Vagina (tissue), 2 donors: ENCODE results near the gene TSR1. TPM values are rescaled to one million over a fixed set of nuclear protein-coding genes. Genes with fewer than 3 reads are reported as not detected.

ENCODE experiments used
- DNase-seq, 2 donors: peaks; one replicate each; pipeline ENCODE4 v3.0.0-alpha.2; 2017; ENCODE audit errors: extremely low spot score in 2 of 2
- H3K27ac ChIP-seq: fragments of 200-600 bp; sonication (generic); one replicate; pipeline ENCODE4 v1.5.1; 2019
- H3K27me3 ChIP-seq: fragments of 200-600 bp; sonication (generic); one replicate; pipeline ENCODE4 v1.5.1; 2019
- H3K36me3 ChIP-seq, 2 donors: fragments of 200-600 bp; sonication (generic); one replicate each; pipeline ENCODE4 v1.5.1; 2017 to 2019
- H3K4me1 ChIP-seq: fragments of 200-600 bp; sonication (generic); one replicate; pipeline ENCODE4 v1.5.1; 2019
- H3K4me3 ChIP-seq, 2 donors: fragments of 200-600 bp; sonication (generic); 1 replicate in 1 of 2; 2 replicates in 1 of 2; pipeline ENCODE4 v1.5.1; 2016 to 2019
- H3K9me3 ChIP-seq: fragments of 200-600 bp; sonication (generic); one replicate; pipeline ENCODE4 v1.5.1; 2019
- POLR2A ChIP-seq, 2 donors: fragments of 450-650 bp; IDR thresholded peaks; one replicate each; pipeline ENCODE4 v1.6.1; 2017; ENCODE audit warnings: antibody characterized with exemption in 2 of 2, mild to moderate bottlenecking in 2 of 2, moderate library complexity in 2 of 2
- POLR2AphosphoS5 ChIP-seq, 2 donors: sonication (generic); formaldehyde crosslinking; IDR thresholded peaks; one replicate each; pipeline ENCODE4 v1.9.0; 2017; ENCODE audit warnings: antibody characterized with exemption in 2 of 2, mild to moderate bottlenecking in 2 of 2, low read depth in 1 of 2; ENCODE audit not compliant: insufficient read depth in 1 of 2
- intact Hi-C: fragments of 100-400 bp; cut with DNase I; formaldehyde crosslinking; loops from one replicate; pipeline ENCODE4 v1.15.1; 2023
- total RNA-seq: library from RNA; depleted of rRNA; stranded (reverse); fragments of >200 nt; gene quantifications from one replicate; pipeline ENCODE4 v1.2.3, GENCODE V29; 2016
- TF ChIP-seq, protein P1 (sequence below), 3 experiments: fragments of 450-650 bp in 2 of 3; fragments of 200-600 bp in 1 of 3; sonication (generic) in 1 of 3; IDR thresholded peaks; one replicate each; pipeline ENCODE4 v1.5.1; 2017 to 2019; ENCODE audit warnings: antibody characterized with exemption in 3 of 3, mild to moderate bottlenecking in 2 of 3, moderate library complexity in 2 of 3

TSR1 gene
- total RNA-seq, 1 donor from 2014 or later, result 17.7 TPM

DNA sequence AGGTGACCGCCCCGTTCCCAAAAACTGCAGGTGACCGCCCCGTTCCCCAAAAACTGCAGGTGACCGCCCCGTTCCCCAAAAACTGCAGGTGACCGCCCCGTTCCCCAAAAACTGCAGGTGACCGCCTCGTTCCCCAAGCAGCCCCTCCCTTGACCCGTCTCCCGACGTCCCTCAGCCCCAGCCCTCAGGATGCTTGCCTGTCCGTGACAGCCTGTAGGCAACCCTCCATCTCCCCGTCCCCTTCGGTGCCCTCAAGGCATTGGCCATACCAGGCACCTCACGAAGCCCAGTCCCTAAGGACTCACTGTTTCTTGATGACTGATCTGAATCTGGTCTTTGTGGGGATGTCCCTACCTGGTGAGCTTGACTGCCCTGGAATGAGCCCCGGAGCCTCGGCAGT, 26.2 kb upstream of the TSR1 start:
- no peak for TF ChIP-seq POLR2AphosphoS5 (IDR thresholded peaks at IDR 0.05; ENCODE audit: insufficient read depth in 1 of 2, low read depth in 1 of 2)
- TF ChIP-seq, protein P1, sequence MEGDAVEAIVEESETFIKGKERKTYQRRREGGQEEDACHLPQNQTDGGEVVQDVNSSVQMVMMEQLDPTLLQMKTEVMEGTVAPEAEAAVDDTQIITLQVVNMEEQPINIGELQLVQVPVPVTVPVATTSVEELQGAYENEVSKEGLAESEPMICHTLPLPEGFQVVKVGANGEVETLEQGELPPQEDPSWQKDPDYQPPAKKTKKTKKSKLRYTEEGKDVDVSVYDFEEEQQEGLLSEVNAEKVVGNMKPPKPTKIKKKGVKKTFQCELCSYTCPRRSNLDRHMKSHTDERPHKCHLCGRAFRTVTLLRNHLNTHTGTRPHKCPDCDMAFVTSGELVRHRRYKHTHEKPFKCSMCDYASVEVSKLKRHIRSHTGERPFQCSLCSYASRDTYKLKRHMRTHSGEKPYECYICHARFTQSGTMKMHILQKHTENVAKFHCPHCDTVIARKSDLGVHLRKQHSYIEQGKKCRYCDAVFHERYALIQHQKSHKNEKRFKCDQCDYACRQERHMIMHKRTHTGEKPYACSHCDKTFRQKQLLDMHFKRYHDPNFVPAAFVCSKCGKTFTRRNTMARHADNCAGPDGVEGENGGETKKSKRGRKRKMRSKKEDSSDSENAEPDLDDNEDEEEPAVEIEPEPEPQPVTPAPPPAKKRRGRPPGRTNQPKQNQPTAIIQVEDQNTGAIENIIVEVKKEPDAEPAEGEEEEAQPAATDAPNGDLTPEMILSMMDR (IDR thresholded peaks at IDR 0.05), result no peak
- no peak for TF ChIP-seq POLR2A (IDR thresholded peaks at IDR 0.05)
- DNase-seq, result no peak
- intact Hi-C loops, result no loop called here
- H3K4me1 ChIP-seq, result peaks cover 6% of the 10 kb centered on the region
- no peaks in the 10 kb centered on the region for H3K27me3 ChIP-seq
- no peaks in the 10 kb centered on the region for H3K9me3 ChIP-seq
- H3K36me3 ChIP-seq, result peaks cover 0 to 23% of the 10 kb centered on the region in 2 donors
- H3K27ac ChIP-seq, result no peak overlapping the region
- H3K4me3 ChIP-seq, result no peak overlapping the region

DNA sequence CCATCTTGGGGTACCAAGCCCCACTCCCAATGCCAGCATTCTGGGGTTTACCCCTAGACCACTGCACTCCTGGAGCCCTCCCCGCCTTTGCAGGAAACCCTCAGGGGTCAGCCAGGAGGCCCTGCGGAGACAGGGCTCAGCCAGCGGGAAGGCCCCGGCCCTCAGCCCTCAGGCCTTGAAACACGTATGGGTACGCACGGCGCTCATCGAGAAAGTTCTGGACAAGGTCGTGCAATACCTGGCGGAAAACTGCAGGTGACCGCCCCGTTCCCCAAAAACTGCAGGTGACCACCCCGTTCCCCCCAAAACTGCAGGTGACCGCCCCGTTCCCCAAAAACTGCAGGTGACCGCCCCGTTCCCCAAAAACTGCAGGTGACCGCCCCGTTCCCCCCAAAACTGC, 25.8 kb upstream of the TSR1 start:
- peaks cover 6% of the 10 kb centered on the region for H3K4me1 ChIP-seq
- peaks cover 0 to 23% of the 10 kb centered on the region in 2 donors for H3K36me3 ChIP-seq
- no peaks in the 10 kb centered on the region for H3K9me3 ChIP-seq
- no peak for DNase-seq
- no peaks in the 10 kb centered on the region for H3K27me3 ChIP-seq
- TF ChIP-seq POLR2AphosphoS5 (IDR thresholded peaks at IDR 0.05; ENCODE audit: insufficient read depth in 1 of 2, low read depth in 1 of 2) (no peak), POLR2A (IDR thresholded peaks at IDR 0.05) (no peak)
- TF ChIP-seq, protein P1 (IDR thresholded peaks at IDR 0.05), result no peak
- H3K4me3 ChIP-seq, result no peak overlapping the region
- no peak overlapping the region for H3K27ac ChIP-seq
- intact Hi-C loops, result no loop called here

DNA sequence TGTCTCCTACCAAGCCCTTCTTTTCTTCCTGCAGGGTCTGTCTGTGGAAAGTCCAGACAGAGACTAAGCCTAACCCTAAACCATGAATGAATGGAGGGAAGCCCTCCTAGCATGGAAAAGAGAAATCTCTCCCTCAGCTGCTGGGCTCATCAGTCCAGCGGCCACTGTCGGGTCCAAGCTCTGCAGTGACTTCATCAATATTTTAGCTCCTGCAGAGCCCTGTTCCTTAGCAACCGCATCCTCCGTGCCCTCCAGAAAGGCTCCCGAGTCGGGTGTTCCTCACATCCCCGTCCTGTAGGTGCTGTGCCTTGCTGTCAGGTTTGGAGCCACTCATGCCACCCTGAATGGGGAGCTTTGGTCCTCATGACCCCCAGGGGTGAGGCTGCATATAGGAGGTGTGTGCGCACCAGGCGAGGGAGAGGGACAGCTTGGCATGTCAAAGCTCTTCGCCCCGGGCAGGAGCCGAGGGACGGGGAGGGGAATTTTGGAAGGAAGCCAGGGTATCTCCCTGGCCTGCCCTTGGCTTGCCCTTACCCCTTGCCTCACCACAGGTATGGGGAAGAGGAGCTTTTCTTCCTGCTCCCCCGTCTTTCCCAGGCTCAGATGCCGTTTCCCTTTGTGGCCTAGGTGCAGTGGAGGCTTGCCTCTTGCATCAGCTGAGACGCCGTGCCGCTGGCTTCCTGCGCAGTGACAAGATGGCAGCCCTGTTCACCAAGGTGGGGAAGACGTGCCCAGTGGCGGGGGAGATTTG, 24.9 kb upstream of the TSR1 start:
- peaks cover 6% of the 10 kb centered on the region for H3K4me1 ChIP-seq
- no peak for DNase-seq
- H3K36me3 ChIP-seq, result peaks cover 0 to 21% of the 10 kb centered on the region in 2 donors
- TF ChIP-seq, protein P1 (IDR thresholded peaks at IDR 0.05), result no peak
- no peak for TF ChIP-seq POLR2AphosphoS5 (IDR thresholded peaks at IDR 0.05; ENCODE audit: insufficient read depth in 1 of 2, low read depth in 1 of 2)
- no peak for TF ChIP-seq POLR2A (IDR thresholded peaks at IDR 0.05)
- H3K27me3 ChIP-seq, result no peaks in the 10 kb centered on the region
- H3K9me3 ChIP-seq, result no peaks in the 10 kb centered on the region
- no peak overlapping the region for H3K4me3 ChIP-seq
- no peak overlapping the region for H3K27ac ChIP-seq
- intact Hi-C loops, result no loop called here

DNA sequence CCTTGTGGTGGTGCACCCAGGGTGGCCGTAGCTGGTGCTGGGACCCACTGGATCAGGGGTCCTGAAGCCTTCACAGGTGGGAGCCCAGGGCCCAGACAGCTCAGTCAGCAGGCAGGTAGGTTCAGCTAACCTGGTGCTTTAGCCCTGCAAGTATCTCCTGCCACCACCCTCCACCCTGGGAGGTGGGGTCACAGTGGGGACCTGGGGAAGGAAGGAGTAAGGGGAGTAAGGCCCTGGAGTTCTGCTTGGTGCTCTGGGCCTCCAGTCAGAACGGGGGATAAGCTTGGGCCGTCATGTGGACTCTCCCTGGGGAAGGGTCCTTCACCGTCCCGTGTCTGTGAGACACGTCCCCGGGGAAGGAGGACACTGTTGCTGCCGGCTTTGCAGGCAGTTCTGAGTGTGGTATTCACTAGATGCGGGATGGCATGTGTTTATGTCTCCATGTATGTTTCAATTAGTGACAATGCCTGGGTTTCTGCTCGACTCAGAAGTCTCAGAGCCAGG, 21.7 kb upstream of the TSR1 start:
- H3K9me3 ChIP-seq, result no peaks in the 10 kb centered on the region
- no peak for TF ChIP-seq POLR2A (IDR thresholded peaks at IDR 0.05)
- no peak for TF ChIP-seq POLR2AphosphoS5 (IDR thresholded peaks at IDR 0.05; ENCODE audit: insufficient read depth in 1 of 2, low read depth in 1 of 2)
- TF ChIP-seq, protein P1 (IDR thresholded peaks at IDR 0.05), result no peak
- H3K27ac ChIP-seq, result no peak overlapping the region
- H3K36me3 ChIP-seq, result peaks cover 0 to 6% of the 10 kb centered on the region in 2 donors
- peaks cover 13% of the 10 kb centered on the region for H3K4me1 ChIP-seq
- H3K4me3 ChIP-seq, result no peak overlapping the region
- intact Hi-C loops, result no loop called here
- no peak for DNase-seq
- no peaks in the 10 kb centered on the region for H3K27me3 ChIP-seq

DNA sequence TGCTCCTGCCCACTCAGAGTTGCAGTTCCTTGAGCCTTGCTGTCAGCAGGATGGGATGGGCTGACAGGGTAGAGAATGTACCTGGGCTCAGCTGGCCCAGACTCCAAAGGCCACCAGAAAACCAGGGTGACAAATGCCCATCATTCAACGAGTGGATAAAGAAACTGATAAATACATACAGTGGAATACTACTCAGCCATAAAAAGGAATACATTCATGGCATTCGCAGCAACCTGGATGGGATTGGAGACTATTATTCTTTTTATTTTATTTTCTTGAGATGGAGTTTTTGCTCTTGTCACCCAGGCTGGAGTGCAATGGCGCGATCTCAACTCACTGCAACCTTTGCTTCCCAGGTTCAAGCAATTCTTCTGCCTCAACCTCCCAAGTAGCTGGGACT, 21.0 kb upstream of the TSR1 start:
- Histone ChIP-seq H3K4me1 (peaks cover 13% of the 10 kb centered on the region), H3K36me3 (no peaks in the 10 kb centered on the region), H3K27me3 (no peaks in the 10 kb centered on the region), H3K4me3 (no peak overlapping the region), H3K27ac (no peak overlapping the region), H3K9me3 (no peaks in the 10 kb centered on the region)
- TF ChIP-seq, protein P1 (IDR thresholded peaks at IDR 0.05), result no peak
- TF ChIP-seq POLR2A (IDR thresholded peaks at IDR 0.05) (no peak), POLR2AphosphoS5 (IDR thresholded peaks at IDR 0.05; ENCODE audit: insufficient read depth in 1 of 2, low read depth in 1 of 2) (no peak)
- no peak for DNase-seq
- intact Hi-C loops, result no loop called here
